ENCODE data around the gene L3MBTL4.

The L3MBTL4 gene

GRCh38 chr18:6255116-6255705 is 159.5 kb downstream of the L3MBTL4 start:
- DNase-seq (ENCODE audit: low spot score in 2 of 2) = no peak
- H3K27ac Mint-ChIP-seq = no peak overlapping the region
- no peaks in the 10 kb centered on the region for H3K27me3 Mint-ChIP-seq
- peaks cover 14% of the 10 kb centered on the region for H3K9me3 Mint-ChIP-seq
- H3K4me1 Mint-ChIP-seq = peaks cover 2% of the 10 kb centered on the region
- no peak for ATAC-seq (ENCODE audit: low read depth)
- no peak overlapping the region for H3K4me3 Mint-ChIP-seq
- H3K36me3 Mint-ChIP-seq = peaks cover 9% of the 10 kb centered on the region

- Mint-ChIP-seq H3K9me3 (peaks cover 15% of the 10 kb centered on the region), H3K27me3 (no peaks in the 10 kb centered on the region), H3K4me3 (no peak overlapping the region), H3K36me3 (peaks cover 7% of the 10 kb centered on the region), H3K27ac (no peak overlapping the region), H3K4me1 (peaks cover 3% of the 10 kb centered on the region)
- ATAC-seq (ENCODE audit: low read depth) (no peak), DNase-seq (ENCODE audit: low spot score in 2 of 2) (no peak)
Measured at GRCh38 chr18:6254456-6254855, 160.3 kb downstream of the L3MBTL4 start.

- ATAC-seq (ENCODE audit: low read depth) (no peak), DNase-seq (ENCODE audit: low spot score in 2 of 2) (no peak)
- no peak overlapping the region for H3K27ac Mint-ChIP-seq
- peaks cover 6% of the 10 kb centered on the region for H3K36me3 Mint-ChIP-seq
- H3K9me3 Mint-ChIP-seq = peaks cover 7% of the 10 kb centered on the region
- H3K4me1 Mint-ChIP-seq = peaks cover 3% of the 10 kb centered on the region
- H3K27me3 Mint-ChIP-seq = no peaks in the 10 kb centered on the region
- H3K4me3 Mint-ChIP-seq = no peak overlapping the region
Measured at GRCh38 chr18:6251084-6251483, 163.6 kb downstream of the L3MBTL4 start.

DNA sequence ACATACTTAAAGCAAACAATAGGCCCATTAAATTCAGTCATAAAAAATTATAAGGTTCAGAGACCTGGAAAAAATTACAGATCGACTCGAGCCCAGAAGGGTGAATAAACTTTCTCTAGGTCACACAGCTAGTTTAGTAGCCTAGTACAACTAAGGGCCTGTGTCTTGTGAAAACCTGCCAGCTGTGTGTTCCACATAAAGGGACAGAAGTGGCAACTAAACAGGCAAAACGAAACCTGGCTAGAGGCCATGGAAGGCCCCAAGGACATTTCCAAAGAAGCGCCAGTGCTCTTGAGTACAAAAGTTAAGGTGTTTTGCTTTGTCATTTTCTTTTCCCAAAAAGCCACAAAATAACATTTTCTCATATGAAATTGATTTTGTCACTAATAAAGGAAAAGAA is 164.9 kb downstream of the L3MBTL4 start:
- H3K9me3 Mint-ChIP-seq = peaks cover 5% of the 10 kb centered on the region
- H3K27ac Mint-ChIP-seq = no peak overlapping the region
- ATAC-seq (ENCODE audit: low read depth) (no peak), DNase-seq (ENCODE audit: low spot score in 2 of 2) (no peak)
- H3K4me3 Mint-ChIP-seq = no peak overlapping the region
- no peaks in the 10 kb centered on the region for H3K27me3 Mint-ChIP-seq
- H3K36me3 Mint-ChIP-seq = peaks cover 6% of the 10 kb centered on the region
- H3K4me1 Mint-ChIP-seq = peaks cover 3% of the 10 kb centered on the region

DNA sequence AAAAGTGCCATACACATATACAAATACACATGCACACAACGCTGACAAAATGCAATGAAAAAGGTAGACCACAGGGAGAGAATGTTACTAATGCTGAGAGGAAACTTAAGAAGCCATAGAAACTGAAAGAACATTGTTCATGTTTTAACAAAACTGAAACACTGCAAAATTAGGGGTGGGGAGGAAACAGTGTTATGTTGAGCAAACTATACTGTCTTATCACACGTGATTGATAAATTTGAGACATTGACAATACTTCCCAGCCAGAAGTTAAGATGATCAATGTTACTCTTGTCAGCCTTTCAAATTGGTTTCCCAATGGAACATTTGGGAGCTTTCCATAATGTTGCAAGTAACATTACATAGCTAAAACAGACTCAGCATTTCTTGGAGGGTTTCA is 165.5 kb downstream of the L3MBTL4 start:
- DNase-seq (ENCODE audit: low spot score in 2 of 2) (no peak), ATAC-seq (ENCODE audit: low read depth) (no peak)
- H3K9me3 Mint-ChIP-seq = peaks cover 5% of the 10 kb centered on the region
- peaks cover 3% of the 10 kb centered on the region for H3K4me1 Mint-ChIP-seq
- no peak overlapping the region for H3K27ac Mint-ChIP-seq
- H3K36me3 Mint-ChIP-seq = peaks cover 6% of the 10 kb centered on the region
- no peak overlapping the region for H3K4me3 Mint-ChIP-seq
- H3K27me3 Mint-ChIP-seq = no peaks in the 10 kb centered on the region

DNA sequence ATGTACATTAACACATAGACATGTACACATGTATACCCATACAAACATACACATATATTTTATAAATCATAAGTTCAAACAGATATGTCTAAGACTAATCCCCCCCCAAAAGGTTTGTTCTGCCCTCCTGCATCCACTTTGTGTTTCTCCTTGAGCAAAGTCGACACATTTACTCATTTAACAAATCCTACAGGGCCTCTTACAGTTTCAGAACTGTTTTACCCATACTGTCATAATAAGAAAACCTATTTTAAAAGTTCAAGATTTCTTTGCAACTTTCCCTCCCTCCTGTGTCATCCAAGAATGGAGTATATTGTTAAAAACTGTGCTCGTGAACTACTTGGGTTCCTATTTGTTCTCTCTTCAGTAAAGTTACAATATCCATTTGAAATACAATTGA is 166.7 kb downstream of the L3MBTL4 start:
- no peak for ATAC-seq (ENCODE audit: low read depth)
- Mint-ChIP-seq H3K9me3 (peaks cover 2% of the 10 kb centered on the region), H3K27me3 (no peaks in the 10 kb centered on the region), H3K4me3 (no peak overlapping the region), H3K4me1 (peaks cover 3% of the 10 kb centered on the region), H3K27ac (no peak overlapping the region), H3K36me3 (peaks cover 2% of the 10 kb centered on the region)
- DNase-seq (ENCODE audit: low spot score in 2 of 2) = no peak

- Mint-ChIP-seq H3K9me3 (peaks cover 1% of the 10 kb centered on the region), H3K36me3 (peaks cover 4% of the 10 kb centered on the region), H3K4me1 (no peaks in the 10 kb centered on the region), H3K4me3 (no peak overlapping the region), H3K27me3 (no peaks in the 10 kb centered on the region), H3K27ac (no peak overlapping the region)
- DNase-seq (ENCODE audit: low spot score in 2 of 2) (no peak), ATAC-seq (ENCODE audit: low read depth) (no peak)
Measured at GRCh38 chr18:6242004-6242403, 172.7 kb downstream of the L3MBTL4 start.

GRCh38 chr18:6239716-6240115 is 175.0 kb downstream of the L3MBTL4 start:
- Mint-ChIP-seq H3K27me3 (no peaks in the 10 kb centered on the region), H3K4me3 (no peak overlapping the region), H3K4me1 (no peaks in the 10 kb centered on the region), H3K27ac (no peak overlapping the region), H3K9me3 (peaks cover 1% of the 10 kb centered on the region), H3K36me3 (peaks cover 10% of the 10 kb centered on the region)
- DNase-seq (ENCODE audit: low spot score in 2 of 2) (no peak), ATAC-seq (ENCODE audit: low read depth) (no peak)

DNA sequence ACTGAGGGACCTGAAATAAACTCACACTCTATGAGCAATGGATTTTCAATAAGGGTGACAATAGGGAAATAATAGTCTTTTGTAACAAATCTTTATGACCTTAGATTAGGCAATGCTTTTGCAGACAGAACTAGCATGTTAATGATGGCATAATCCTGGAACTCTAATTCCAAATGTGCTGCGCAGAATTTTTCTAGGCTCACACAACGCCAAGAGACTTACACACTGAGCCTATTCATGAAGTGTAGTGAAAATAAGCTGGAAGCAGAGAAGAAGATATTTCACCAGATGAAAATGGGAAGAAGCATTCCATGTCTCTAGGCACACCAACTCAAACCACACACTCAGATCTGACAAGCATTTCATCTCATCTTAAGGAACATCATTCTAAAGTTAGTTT is 178.5 kb downstream of the L3MBTL4 start:
- peaks cover 13% of the 10 kb centered on the region for H3K36me3 Mint-ChIP-seq
- H3K27me3 Mint-ChIP-seq = no peaks in the 10 kb centered on the region
- no peak overlapping the region for H3K4me3 Mint-ChIP-seq
- H3K27ac Mint-ChIP-seq = no peak overlapping the region
- no peak for DNase-seq (ENCODE audit: low spot score in 2 of 2)
- no peaks in the 10 kb centered on the region for H3K4me1 Mint-ChIP-seq
- H3K9me3 Mint-ChIP-seq = peaks cover 1% of the 10 kb centered on the region
- ATAC-seq (ENCODE audit: low read depth) = no peak

GRCh38 chr18:6222271-6222670 is 192.4 kb downstream of the L3MBTL4 start:
- Mint-ChIP-seq H3K4me1 (no peaks in the 10 kb centered on the region), H3K27me3 (no peaks in the 10 kb centered on the region), H3K36me3 (no peaks in the 10 kb centered on the region), H3K9me3 (peaks cover 2% of the 10 kb centered on the region), H3K27ac (no peak overlapping the region), H3K4me3 (no peak overlapping the region)
- DNase-seq (ENCODE audit: low spot score in 2 of 2) (no peak), ATAC-seq (ENCODE audit: low read depth) (no peak)

- no peak overlapping the region for H3K4me3 Mint-ChIP-seq
- no peak for ATAC-seq (ENCODE audit: low read depth)
Measured at GRCh38 chr18:6221602-6222014, 193.1 kb downstream of the L3MBTL4 start.

GRCh38 chr18:6220129-6220528 is 194.6 kb downstream of the L3MBTL4 start:
- ATAC-seq (ENCODE audit: low read depth) (no peak), DNase-seq (ENCODE audit: low spot score in 2 of 2) (no peak)
- Mint-ChIP-seq H3K4me3 (no peak overlapping the region), H3K27me3 (no peaks in the 10 kb centered on the region), H3K9me3 (no peaks in the 10 kb centered on the region), H3K36me3 (no peaks in the 10 kb centered on the region), H3K4me1 (no peaks in the 10 kb centered on the region), H3K27ac (no peak overlapping the region)

More at GRCh38 chr18:6221602-6222014, 193.1 kb downstream of the L3MBTL4 start:
- no peak for DNase-seq (ENCODE audit: low spot score in 2 of 2)
- Mint-ChIP-seq H3K27ac (no peak overlapping the region), H3K36me3 (no peaks in the 10 kb centered on the region), H3K4me1 (no peaks in the 10 kb centered on the region), H3K27me3 (no peaks in the 10 kb centered on the region), H3K9me3 (no peaks in the 10 kb centered on the region)

DNA sequence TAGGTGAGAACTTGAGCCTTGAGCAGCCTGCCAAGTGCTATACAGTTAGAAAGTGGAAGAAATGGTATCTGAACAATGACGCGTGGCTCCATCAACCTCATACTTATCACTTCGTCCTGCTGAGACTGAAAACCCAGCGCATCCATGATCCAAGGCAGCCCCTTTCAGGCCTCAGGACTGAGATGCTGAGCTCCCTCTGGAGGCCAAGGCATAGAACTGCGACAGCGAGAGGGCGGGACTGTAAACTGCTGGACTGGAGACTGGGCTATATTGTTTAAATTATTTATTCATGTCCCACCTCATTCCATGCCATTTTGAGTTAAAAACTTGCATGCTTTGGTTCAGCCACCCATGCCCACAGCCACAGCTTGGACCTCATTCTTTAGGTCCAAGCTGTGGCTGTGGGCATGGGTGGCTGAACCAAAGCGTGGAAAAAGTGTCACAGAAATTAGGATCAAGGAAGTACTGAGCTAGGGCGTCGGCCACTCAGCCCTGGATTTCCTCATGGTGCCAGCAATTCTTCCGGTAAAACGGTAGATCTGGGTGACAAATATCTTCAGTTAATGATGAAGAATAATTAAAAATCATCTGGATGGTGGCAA is 195.5 kb downstream of the L3MBTL4 start:
- Mint-ChIP-seq H3K4me1 (no peaks in the 10 kb centered on the region), H3K27me3 (no peaks in the 10 kb centered on the region), H3K4me3 (no peak overlapping the region), H3K27ac (no peak overlapping the region), H3K36me3 (no peaks in the 10 kb centered on the region), H3K9me3 (no peaks in the 10 kb centered on the region)
- ATAC-seq (ENCODE audit: low read depth) (no peak), DNase-seq (ENCODE audit: low spot score in 2 of 2) (no peak)

- no peaks in the 10 kb centered on the region for H3K36me3 Mint-ChIP-seq
- H3K27me3 Mint-ChIP-seq = no peaks in the 10 kb centered on the region
- no peak for ATAC-seq (ENCODE audit: low read depth)
- no peak overlapping the region for H3K27ac Mint-ChIP-seq
- DNase-seq (ENCODE audit: low spot score in 2 of 2) = no peak
- no peaks in the 10 kb centered on the region for H3K9me3 Mint-ChIP-seq
- H3K4me1 Mint-ChIP-seq = no peaks in the 10 kb centered on the region
- no peak overlapping the region for H3K4me3 Mint-ChIP-seq
Measured at GRCh38 chr18:6215888-6216287, 198.8 kb downstream of the L3MBTL4 start.

DNA sequence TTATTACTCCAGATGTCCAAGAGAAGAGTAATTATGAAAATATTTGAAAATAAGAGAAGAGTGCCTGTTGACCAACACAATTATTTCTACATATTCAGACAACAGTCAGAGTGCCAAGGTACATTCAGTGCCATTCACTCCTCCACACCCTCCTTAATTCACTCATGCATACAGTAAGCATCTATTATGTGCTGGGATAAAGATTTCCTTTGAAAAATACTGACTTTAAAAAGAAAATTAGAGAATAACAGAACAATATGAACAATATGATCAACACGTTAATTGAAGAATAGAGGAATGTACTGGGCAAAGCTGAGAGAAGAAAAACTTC is 203.6 kb downstream of the L3MBTL4 start:
- no peak overlapping the region for H3K4me3 Mint-ChIP-seq
- no peaks in the 10 kb centered on the region for H3K4me1 Mint-ChIP-seq
- H3K27ac Mint-ChIP-seq = no peak overlapping the region
- DNase-seq (ENCODE audit: low spot score in 2 of 2) (no peak), ATAC-seq (ENCODE audit: low read depth) (no peak)
- H3K36me3 Mint-ChIP-seq = no peaks in the 10 kb centered on the region
- no peaks in the 10 kb centered on the region for H3K9me3 Mint-ChIP-seq
- H3K27me3 Mint-ChIP-seq = no peaks in the 10 kb centered on the region
